Fibroblast of mammary gland (primary cell): ENCODE data around the gene LRP2.

Source experiments
- DNase-seq: peaks from one replicate; pipeline ENCODE4 v3.0.0-alpha.2; 2010; ENCODE audit warnings: low read depth
- H3K4me3 ChIP-seq: 2 replicates; pipeline ENCODE4 v1.5.1; 2011; ENCODE audit warnings: low read depth, mild to moderate bottlenecking, low read length, moderate library complexity; ENCODE audit not compliant: control insufficient read depth
- TF ChIP-seq, protein P1 (sequence below): conservative IDR thresholded peaks from 2 replicates; pipeline ENCODE4 v1.5.1; 2011; ENCODE audit warnings: low read depth, low read length, inconsistent platforms; ENCODE audit not compliant: control insufficient read depth, insufficient read depth

The LRP2 gene

DNA sequence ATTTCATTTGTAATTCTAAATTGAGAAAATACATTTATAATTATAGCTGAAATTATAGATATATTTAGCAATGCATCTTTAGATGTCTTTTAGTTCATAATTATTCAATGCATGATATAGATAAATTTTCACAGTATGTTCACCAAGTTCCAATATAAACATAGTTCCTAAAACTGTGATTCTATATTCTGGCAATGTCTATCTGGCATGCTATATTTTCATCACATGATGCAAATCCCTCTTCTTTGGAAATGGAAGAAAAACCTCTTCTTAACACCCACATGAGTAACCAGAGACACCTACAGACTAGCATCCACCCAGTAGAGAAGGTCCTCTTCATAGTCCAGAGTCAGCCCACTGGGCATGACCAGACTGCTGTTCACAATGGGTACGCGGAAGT lies 157.2 kb downstream of the LRP2 start:
- TF ChIP-seq, protein P1, sequence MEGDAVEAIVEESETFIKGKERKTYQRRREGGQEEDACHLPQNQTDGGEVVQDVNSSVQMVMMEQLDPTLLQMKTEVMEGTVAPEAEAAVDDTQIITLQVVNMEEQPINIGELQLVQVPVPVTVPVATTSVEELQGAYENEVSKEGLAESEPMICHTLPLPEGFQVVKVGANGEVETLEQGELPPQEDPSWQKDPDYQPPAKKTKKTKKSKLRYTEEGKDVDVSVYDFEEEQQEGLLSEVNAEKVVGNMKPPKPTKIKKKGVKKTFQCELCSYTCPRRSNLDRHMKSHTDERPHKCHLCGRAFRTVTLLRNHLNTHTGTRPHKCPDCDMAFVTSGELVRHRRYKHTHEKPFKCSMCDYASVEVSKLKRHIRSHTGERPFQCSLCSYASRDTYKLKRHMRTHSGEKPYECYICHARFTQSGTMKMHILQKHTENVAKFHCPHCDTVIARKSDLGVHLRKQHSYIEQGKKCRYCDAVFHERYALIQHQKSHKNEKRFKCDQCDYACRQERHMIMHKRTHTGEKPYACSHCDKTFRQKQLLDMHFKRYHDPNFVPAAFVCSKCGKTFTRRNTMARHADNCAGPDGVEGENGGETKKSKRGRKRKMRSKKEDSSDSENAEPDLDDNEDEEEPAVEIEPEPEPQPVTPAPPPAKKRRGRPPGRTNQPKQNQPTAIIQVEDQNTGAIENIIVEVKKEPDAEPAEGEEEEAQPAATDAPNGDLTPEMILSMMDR, result no peak
- no peak for DNase-seq
- no peak overlapping the region for H3K4me3 ChIP-seq

DNA sequence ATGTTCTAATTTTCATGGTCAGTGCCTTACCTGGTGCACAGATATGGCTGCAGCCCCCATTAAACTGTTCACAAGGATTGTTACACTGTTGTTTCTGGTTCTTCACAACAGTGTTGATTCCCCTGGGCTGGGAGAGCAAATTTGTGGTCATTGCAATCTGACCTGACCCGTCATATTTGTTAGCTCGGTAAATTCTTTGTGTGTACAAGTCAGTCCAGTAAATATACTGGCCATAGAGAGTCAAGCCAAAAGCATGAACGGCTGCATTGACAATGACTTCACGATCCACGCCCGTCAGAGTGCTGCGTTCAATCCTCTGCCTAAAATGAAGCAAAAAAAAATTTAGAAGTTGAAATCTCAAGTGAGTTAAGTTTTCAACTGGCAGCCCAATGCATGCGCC lies 158.4 kb downstream of the LRP2 start:
- TF ChIP-seq, protein P1, result no peak
- DNase-seq, result no peak
- H3K4me3 ChIP-seq, result no peak overlapping the region

DNA sequence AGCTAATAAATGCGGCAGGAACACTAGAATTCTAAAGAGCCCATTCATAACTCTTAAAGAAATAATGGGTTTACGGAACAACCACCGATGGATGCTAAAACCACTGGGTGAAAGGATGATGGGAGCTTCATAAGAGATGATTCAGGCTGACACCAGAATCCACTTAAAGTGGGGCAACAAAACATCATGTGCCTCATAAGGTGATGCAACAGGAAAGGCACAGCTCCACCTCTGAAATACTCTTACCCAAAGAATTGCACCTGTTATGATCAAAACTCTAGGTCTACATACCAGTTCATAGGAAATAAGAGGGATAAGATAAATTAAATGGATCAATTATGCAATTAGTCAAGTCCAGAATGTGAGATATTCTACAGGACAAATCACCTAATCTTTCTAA lies 161.6 kb downstream of the LRP2 start:
- no peak overlapping the region for H3K4me3 ChIP-seq
- no peak for DNase-seq
- TF ChIP-seq, protein P1, result no peak

DNA sequence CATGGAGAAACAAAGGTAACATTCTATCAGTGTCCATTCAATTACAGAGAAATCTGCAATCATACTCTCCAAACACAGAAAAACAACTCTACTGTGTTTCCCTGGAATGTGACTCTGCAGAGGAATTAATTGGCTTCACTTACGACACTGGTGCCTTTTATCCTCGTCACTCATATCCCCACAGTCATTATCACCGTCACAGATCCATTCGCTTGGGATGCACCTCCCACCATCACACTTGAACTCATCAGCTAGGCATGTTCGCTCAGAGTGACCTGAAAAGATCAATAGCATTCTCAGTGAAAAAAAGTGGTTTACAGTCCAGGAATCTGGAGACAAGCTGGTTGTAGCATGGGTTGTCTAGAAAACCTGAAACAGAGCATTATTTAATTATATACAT lies 168.7 kb downstream of the LRP2 start:
- no peak for DNase-seq
- H3K4me3 ChIP-seq, result no peak overlapping the region
- TF ChIP-seq, protein P1, result no peak

DNA sequence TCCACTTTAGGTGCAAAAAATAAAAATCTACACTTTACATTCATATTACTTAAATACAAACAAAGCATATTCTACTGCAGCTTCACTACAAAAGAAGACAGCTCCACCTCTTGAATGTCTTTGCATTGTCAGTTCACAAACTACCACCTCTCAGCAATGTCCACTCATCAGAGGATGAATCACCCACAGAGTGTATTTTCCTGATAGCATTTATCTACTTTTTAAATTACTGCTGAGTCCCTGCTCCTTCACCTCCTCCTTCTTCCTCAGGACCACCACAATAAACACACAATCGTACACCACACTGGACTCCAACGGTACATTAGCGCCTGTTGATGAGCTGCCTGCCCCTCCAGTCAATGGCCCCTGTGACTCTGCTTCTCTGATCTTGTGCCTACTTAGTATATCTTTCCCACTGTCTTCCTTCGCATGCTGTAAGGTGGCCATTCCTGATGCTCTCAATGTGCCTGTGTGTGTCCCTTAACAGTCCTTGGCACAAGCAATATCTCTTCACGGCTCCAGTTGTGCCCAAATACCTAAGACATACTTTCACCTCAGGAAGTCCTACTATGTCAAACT lies 172.0 kb downstream of the LRP2 start:
- TF ChIP-seq, protein P1, result no peak
- DNase-seq, result no peak
- no peak overlapping the region for H3K4me3 ChIP-seq

DNA sequence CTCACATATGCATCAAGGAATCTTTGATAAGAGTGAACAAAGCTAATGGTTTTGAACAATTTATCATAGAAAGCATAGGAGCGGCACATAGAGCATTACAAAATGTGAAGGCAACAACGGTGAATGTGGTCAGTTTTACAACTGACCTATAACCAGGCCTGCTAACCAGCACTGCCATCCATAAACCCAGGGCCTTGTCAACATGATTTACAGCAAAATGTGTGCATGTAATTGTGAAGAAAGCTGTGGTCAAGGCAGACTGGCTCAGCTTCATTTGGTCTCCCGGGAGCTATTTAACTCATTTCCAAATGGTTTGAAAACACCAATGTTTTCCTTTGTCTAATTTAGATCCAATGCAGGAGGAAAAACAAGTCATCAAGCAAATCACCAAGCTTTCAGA lies 173.2 kb downstream of the LRP2 start:
- no peak overlapping the region for H3K4me3 ChIP-seq
- DNase-seq, result no peak
- TF ChIP-seq, protein P1, result no peak

DNA sequence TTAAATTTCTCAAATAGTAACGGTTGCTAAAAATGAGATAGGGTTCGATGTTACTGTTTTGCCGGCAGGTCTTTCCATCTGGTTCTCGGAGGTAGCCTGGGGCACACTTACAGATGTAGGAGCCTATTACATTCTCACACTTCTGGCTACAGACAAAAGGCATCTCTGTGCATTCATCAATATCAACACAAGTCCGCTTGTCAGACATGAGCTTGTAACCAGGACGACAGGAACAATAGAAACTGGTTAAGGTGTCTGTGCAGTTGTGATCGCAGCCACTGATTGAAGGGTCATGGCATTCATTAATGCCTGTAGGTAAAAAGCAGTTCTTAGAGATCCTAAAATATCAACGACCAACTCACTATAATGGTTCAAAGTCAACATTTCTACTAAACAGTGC lies 176.6 kb downstream of the LRP2 start:
- TF ChIP-seq, protein P1, result no peak
- no peak overlapping the region for H3K4me3 ChIP-seq
- no peak for DNase-seq
